HEK293T (cell line): ENCODE data around the gene BTK.
A peak's percentile ranks its signal among the peaks of the same experiment; 100 is the strongest.
"Not testable (repeated sequence)": the region's sequence is repeated elsewhere in the genome, so short reads cannot be mapped to it uniquely, and the experiment has no call there.

Experiments
- CTCF ChIA-PET: fragments of 350-600 bp; formaldehyde crosslinking; extraction: SDS; loops from one replicate; lab custom pipeline; 2021; ENCODE audit warnings: antibody characterized with exemption, inconsistent platforms; lab: Yijun Ruan, JAX
- POLR2A ChIA-PET: fragments of 350-600 bp; formaldehyde crosslinking; extraction: SDS; loops from one replicate; lab custom pipeline; 2020; ENCODE audit warnings: antibody characterized with exemption, inconsistent platforms; lab: Yijun Ruan, JAX
- DNase-seq: peaks from one replicate; pipeline ENCODE4 v3.0.0; 2012; ENCODE audit warnings: mixed read lengths; ENCODE audit errors: extremely low spot score
- ARNT ChIP-seq: fragments of 450-650 bp; IDR thresholded peaks from 2 replicates; pipeline ENCODE4 v1.6.1; 2017; ENCODE audit warnings: mild to moderate bottlenecking
- BHLHE40 ChIP-seq: fragments of 450-650 bp; IDR thresholded peaks from 2 replicates; pipeline ENCODE4 v1.6.1; 2016; ENCODE audit warnings: mild to moderate bottlenecking, moderate library complexity, borderline replicate concordance
- CTBP1 ChIP-seq: fragments of 450-650 bp; IDR thresholded peaks from 2 replicates; pipeline ENCODE4 v1.6.1; 2016; ENCODE audit warnings: borderline replicate concordance
- ELF4 ChIP-seq: fragments of 450-650 bp; IDR thresholded peaks from 2 replicates; pipeline ENCODE4 v1.6.1; 2017; ENCODE audit warnings: antibody characterized with exemption
- FOXA1 ChIP-seq: fragments of 450-650 bp; IDR thresholded peaks from 2 replicates; pipeline ENCODE4 v1.6.1; 2016; ENCODE audit warnings: mild to moderate bottlenecking
- FOXK2 ChIP-seq: fragments of 450-650 bp; IDR thresholded peaks from 2 replicates; pipeline ENCODE4 v1.6.1; 2016; ENCODE audit warnings: mild to moderate bottlenecking
- FOXM1 ChIP-seq: fragments of 450-650 bp; IDR thresholded peaks from 2 replicates; pipeline ENCODE4 v1.6.1; 2017; ENCODE audit warnings: mild to moderate bottlenecking, borderline replicate concordance
- HDGF ChIP-seq: fragments of 450-650 bp; IDR thresholded peaks from 2 replicates; pipeline ENCODE4 v1.6.1; 2017; ENCODE audit warnings: antibody characterized with exemption, borderline replicate concordance
- L3MBTL2 ChIP-seq: fragments of 450-650 bp; conservative IDR thresholded peaks from 2 replicates; pipeline ENCODE4 v1.6.1; 2016; ENCODE audit warnings: mild to moderate bottlenecking
- LEF1 ChIP-seq: fragments of 450-650 bp; IDR thresholded peaks from 2 replicates; pipeline ENCODE4 v1.6.1; 2017; ENCODE audit warnings: mild to moderate bottlenecking, borderline replicate concordance
- NFRKB ChIP-seq: fragments of 450-650 bp; IDR thresholded peaks from 2 replicates; pipeline ENCODE4 v1.6.1; 2016; ENCODE audit warnings: mild to moderate bottlenecking, moderate library complexity
- SP1 ChIP-seq: fragments of 450-650 bp; IDR thresholded peaks from 2 replicates; pipeline ENCODE4 v1.6.1; 2017
- SUZ12 ChIP-seq: fragments of 450-650 bp; IDR thresholded peaks from 2 replicates; pipeline ENCODE4 v1.6.1; 2016; ENCODE audit warnings: mild to moderate bottlenecking
- TARDBP ChIP-seq: fragments of 450-650 bp; IDR thresholded peaks from 2 replicates; pipeline ENCODE4 v1.6.1; 2016
- ZNF384 ChIP-seq: fragments of 450-650 bp; IDR thresholded peaks from 2 replicates; pipeline ENCODE4 v1.6.1; 2016
- TF ChIP-seq, protein P1 (sequence below): fragments of 450-650 bp; IDR thresholded peaks from 2 replicates; pipeline ENCODE4 v1.6.1; 2016

The BTK gene

GRCh38 chrX:101359966-101360365 is 26.0 kb downstream of the BTK start:
- TF ChIP-seq, protein P1, sequence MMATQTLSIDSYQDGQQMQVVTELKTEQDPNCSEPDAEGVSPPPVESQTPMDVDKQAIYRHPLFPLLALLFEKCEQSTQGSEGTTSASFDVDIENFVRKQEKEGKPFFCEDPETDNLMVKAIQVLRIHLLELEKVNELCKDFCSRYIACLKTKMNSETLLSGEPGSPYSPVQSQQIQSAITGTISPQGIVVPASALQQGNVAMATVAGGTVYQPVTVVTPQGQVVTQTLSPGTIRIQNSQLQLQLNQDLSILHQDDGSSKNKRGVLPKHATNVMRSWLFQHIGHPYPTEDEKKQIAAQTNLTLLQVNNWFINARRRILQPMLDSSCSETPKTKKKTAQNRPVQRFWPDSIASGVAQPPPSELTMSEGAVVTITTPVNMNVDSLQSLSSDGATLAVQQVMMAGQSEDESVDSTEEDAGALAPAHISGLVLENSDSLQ: no peak
- TF ChIP-seq FOXM1 (no peak), ZNF384 (no peak), SP1 (no peak), TARDBP (no peak), ARNT (no peak), HDGF (no peak), SUZ12 (no peak), NFRKB (no peak), L3MBTL2 (no peak), FOXA1 (no peak), BHLHE40 (no peak), LEF1 (no peak), ELF4 (no peak), FOXK2 (no peak), CTBP1 (no peak)
- DNase-seq: no peak
- CTCF ChIA-PET: no interaction called here
- POLR2A ChIA-PET: interaction anchor here (1.0 to 3.8 kb wide), 2 partner anchors 11 to 30 kb away, joined by 3 to 15 read pairs; partner anchors contain the start of gene TIMM8A

DNA sequence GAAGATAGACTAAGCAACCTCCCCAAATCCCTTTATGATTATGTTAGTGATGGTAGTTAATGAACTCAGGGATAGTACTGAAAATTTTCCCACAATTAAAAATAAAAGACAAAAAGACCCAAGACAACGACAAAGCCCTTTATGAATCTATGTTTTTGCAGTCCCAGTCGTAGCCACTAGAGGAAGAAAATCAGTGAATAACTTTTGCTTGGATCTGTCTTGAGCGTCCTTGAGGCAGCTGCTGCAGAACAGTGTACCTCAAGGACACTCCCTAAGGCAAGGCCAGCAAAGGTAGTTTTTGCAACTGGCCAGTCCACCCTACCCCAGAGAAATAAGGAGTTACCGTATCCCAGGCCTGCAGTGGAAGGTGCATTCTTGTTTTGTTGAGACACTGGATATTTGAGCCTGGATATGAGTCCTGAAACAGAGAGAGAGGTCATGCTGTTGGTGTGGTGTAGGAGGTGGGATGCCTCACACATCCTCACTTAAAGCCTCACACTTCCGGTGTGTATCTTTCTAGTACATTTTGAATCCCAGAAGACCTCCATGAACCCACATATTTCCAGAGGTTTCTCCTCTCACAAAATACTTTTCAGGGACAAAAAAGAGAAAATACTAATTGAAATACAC is 28.7 kb downstream of the BTK start:
- ChIA-PET POLR2A (interaction anchor here (2.8 kb wide), 2 partner anchors 9 to 34 kb away, joined by 16 to 18 read pairs; partner anchors contain the start of genes RPL36A and TIMM8A), CTCF (interaction anchor here (0.6 to 1.2 kb wide), 2 partner anchors 33 to 71 kb away, joined by 3 to 7 read pairs; partner anchors contain the start of gene RPL36A)
- peak; percentile 59 for DNase-seq

GRCh38 chrX:101349193-101349562 is 36.8 kb downstream of the BTK start:
- ChIA-PET CTCF (interaction anchor here (0.9 to 1.9 kb wide), 2 partner anchors 9 to 41 kb away, joined by 4 to 7 read pairs; no protein-coding TSS in a partner anchor), POLR2A (interaction anchor here (0.6 to 4.4 kb wide), 21 partner anchors 8 to 420 kb away, joined by 3 to 95 read pairs (median 5); partner anchors contain the start of genes CENPI, GLA, HNRNPH2 and RPL36A)
- TF ChIP-seq ZNF384 (no peak), BHLHE40 (no peak), CTBP1 (no peak), ELF4 (no peak)
- no peak for DNase-seq

More for the DNA sequence above, 28.7 kb downstream of the BTK start:
- TF ChIP-seq HDGF (no peak), SP1 (no peak), ARNT (no peak), BHLHE40 (no peak), ZNF384 (no peak)

- DNase-seq: peak; percentile 88
- ChIA-PET POLR2A (interaction anchor here (0.7 to 4.4 kb wide), 21 partner anchors 9 to 420 kb away, joined by 3 to 95 read pairs (median 5); partner anchors contain the start of genes CENPI, GLA, HNRNPH2 and RPL36A), CTCF (interaction anchor here (0.7 to 1.9 kb wide), 3 partner anchors 10 to 42 kb away, joined by 4 to 7 read pairs (median 5); no protein-coding TSS in a partner anchor)
- TF ChIP-seq L3MBTL2: peak; percentile 96
- no peak for TF ChIP-seq ELF4
Measured at GRCh38 chrX:101348452-101349192, 37.4 kb downstream of the BTK start, which contains the start of gene TIMM8A. TSS of gene TIMM8A (minus strand) at chrX:101348742. CDS start at chrX:101348664, 78 bp downstream.

- DNase-seq: peak; percentile 40
- ChIA-PET POLR2A (interaction anchor here (0.9 to 4.4 kb wide), 12 partner anchors 10 to 419 kb away, joined by 3 to 95 read pairs (median 7); partner anchors contain the start of genes RPL36A and XKRX), CTCF (interaction anchor here (0.7 to 1.8 kb wide), 2 partner anchors 10 to 43 kb away, joined by 4 to 5 read pairs; partner anchors contain the start of gene RPL36A)
- TF ChIP-seq LEF1: no peak
- TF ChIP-seq FOXA1: no peak
- TF ChIP-seq NFRKB: no peak
- no peak for TF ChIP-seq FOXM1
- no peak for TF ChIP-seq ELF4
- TF ChIP-seq ARNT: no peak
- TF ChIP-seq BHLHE40: no peak
- TF ChIP-seq, protein P1: no peak
- TF ChIP-seq FOXK2: no peak
- no peak for TF ChIP-seq ZNF384
- no peak for TF ChIP-seq SUZ12
Measured at GRCh38 chrX:101347859-101348451, 38.0 kb downstream of the BTK start.

DNA sequence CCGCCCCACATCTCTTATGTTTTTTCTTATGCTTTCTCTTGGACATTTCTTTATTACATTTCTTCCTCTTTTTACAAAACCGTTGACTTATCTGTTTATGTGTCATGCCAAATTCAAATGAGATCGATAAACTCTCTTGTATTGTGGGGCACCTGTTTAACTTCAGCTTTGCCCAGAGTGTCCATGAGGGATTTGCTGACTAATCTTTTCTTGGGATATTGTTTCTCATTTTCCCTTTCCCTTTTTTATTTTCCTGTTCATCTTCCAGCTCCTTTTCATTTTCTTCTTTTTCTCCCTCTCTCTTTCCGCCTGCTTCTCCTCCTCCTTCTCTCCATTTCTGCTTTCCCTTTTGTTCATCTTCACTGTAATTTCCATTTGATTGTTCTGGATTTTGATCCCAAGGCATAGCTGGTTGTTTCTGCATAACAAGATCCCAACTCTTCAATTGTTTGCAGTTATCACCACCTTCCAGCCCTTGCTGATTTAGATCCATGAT is 48.2 kb downstream of the BTK start:
- CTCF ChIA-PET: interaction anchor here (0.8 kb wide), 1 partner anchor 11 kb away, joined by 5 read pairs; the partner anchor contains the start of gene TIMM8A
- TF ChIP-seq FOXA1 (no peak), FOXM1 (no peak), CTBP1 (no peak), LEF1 (no peak), HDGF (no peak), SUZ12 (no peak), TARDBP (no peak), NFRKB (no peak)
- DNase-seq: no peak
- POLR2A ChIA-PET: no interaction called here

GRCh38 chrX:101334310-101334709 is 51.7 kb downstream of the BTK start:
- POLR2A ChIA-PET, CTCF ChIA-PET, DNase-seq: not testable (repeated sequence)

DNA sequence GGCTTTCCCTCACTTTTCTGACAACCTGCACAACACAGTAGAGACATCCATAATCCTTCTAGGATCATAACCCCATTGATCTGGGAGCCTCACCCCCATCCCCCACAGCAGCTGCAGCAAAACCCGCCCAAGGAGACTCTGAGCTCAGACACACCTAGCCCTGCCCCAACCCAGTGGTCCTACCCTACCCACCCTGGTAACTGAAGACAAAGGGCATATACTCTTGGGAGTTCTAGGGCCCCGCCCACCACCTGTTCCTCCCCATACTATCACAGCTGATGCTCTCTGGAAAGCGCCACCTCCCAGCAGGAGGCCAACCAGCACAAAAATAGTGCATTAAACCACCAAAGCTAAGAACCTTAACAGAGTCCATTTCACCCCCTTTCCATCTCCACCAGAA is 59.4 kb downstream of the BTK start:
- DNase-seq, CTCF ChIA-PET: not testable (repeated sequence)
- POLR2A ChIA-PET: interaction anchor here (1.8 kb wide), 1 partner anchor 22 kb away, joined by 7 read pairs; the partner anchor contains the start of gene TIMM8A
